Epithelial cell of proximal tubule (primary cell): ENCODE results near the gene PCF11. TPM values are rescaled to one million over a fixed set of nuclear protein-coding genes. Genes with fewer than 3 reads are reported as not detected.

Experiments used
- DNase-seq: peaks from one replicate; pipeline ENCODE4 v3.0.0-alpha.2; 2011; ENCODE audit warnings: low read depth
- H3K4me3 ChIP-seq: 2 replicates; pipeline ENCODE4 v1.5.1; 2011; ENCODE audit warnings: low read depth, mild to moderate bottlenecking, low read length
- total RNA-seq: library from RNA; depleted of rRNA; stranded (reverse); fragments of >200 nt; gene quantifications from 2 replicates; pipeline ENCODE4 v1.2.3, GENCODE V29; 2015
- TF ChIP-seq, protein P1 (sequence below): conservative IDR thresholded peaks from 2 replicates; pipeline ENCODE4 v1.5.1; 2012; ENCODE audit warnings: low read depth, mild to moderate bottlenecking, low read length

The PCF11 gene
- total RNA-seq, 1 donor from 2014 or later: 34.2 TPM

DNA sequence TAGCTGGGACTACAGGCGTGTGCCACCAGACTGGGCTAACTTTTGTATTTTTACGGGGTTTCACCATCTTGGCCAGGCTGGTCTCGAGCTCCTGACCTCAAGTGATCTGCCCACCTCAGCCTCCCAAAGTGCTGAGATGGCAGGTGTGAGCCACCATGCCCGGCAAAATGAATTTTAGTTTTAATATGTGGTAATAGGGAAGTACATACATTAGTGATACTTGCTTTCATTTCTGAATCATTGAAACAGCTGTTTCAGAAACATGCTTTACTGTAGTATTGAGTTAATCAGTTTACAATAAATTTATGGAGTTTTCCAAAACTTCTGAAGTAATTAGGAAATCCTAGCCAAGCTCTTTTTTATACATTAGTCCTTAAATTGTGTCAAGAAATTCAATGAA is 15.6 kb downstream of the PCF11 start:
- no peak for DNase-seq
- H3K4me3 ChIP-seq: no peak overlapping the region
- TF ChIP-seq, protein P1, sequence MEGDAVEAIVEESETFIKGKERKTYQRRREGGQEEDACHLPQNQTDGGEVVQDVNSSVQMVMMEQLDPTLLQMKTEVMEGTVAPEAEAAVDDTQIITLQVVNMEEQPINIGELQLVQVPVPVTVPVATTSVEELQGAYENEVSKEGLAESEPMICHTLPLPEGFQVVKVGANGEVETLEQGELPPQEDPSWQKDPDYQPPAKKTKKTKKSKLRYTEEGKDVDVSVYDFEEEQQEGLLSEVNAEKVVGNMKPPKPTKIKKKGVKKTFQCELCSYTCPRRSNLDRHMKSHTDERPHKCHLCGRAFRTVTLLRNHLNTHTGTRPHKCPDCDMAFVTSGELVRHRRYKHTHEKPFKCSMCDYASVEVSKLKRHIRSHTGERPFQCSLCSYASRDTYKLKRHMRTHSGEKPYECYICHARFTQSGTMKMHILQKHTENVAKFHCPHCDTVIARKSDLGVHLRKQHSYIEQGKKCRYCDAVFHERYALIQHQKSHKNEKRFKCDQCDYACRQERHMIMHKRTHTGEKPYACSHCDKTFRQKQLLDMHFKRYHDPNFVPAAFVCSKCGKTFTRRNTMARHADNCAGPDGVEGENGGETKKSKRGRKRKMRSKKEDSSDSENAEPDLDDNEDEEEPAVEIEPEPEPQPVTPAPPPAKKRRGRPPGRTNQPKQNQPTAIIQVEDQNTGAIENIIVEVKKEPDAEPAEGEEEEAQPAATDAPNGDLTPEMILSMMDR: no peak

GRCh38 chr11:83174008-83174407 is 17.1 kb downstream of the PCF11 start:
- DNase-seq: no peak
- TF ChIP-seq, protein P1: no peak

DNA sequence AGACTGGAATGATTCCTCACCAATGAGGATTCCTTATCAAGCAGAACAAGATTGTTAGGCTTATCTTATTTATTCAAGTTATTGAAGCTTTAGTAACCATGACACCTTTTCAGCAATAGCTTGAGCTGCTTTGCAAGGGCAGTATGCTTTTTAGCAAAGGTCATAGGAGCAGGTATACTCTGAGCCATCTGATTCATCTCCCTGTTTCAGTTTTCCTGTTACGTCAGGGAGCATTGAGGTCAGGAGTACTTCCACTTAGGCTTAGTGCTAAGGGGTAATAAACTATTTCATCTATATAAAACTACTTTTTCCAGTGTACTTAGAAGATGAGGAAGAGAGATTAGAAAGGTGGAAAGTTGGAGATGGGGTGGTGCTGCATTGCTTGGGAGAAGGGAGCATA is 18.9 kb downstream of the PCF11 start:
- TF ChIP-seq, protein P1: no peak
- DNase-seq: no peak
- H3K4me3 ChIP-seq: no peak overlapping the region

More at GRCh38 chr11:83174008-83174407, 17.1 kb downstream of the PCF11 start:
- H3K4me3 ChIP-seq: no peak overlapping the region

DNA sequence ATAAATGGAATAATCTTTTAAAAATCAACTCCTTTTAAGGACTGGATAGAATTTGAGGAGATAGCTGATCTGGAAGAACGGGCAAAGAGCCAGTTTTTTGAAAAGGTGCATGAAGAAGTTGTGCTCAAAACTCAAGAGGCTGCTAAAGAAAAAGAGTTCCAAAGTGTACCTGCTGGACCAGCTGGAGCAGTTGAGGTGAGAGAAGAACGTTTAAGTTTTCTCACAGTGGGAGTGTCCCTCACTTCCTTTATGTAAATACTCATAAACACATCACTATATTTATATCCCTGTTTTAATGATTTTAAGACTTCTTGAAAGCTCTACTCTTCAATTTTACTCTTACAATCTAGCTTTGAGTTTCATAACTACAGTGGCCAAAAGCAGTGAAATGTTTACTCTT is 24.9 kb downstream of the PCF11 start:
- TF ChIP-seq, protein P1: no peak
- no peak overlapping the region for H3K4me3 ChIP-seq
- DNase-seq: no peak

- TF ChIP-seq, protein P1: no peak
- H3K4me3 ChIP-seq: no peak overlapping the region
- no peak for DNase-seq
These were observed 28.8 kb downstream of the PCF11 start for GRCh38 chr11:83185767-83186166.

DNA sequence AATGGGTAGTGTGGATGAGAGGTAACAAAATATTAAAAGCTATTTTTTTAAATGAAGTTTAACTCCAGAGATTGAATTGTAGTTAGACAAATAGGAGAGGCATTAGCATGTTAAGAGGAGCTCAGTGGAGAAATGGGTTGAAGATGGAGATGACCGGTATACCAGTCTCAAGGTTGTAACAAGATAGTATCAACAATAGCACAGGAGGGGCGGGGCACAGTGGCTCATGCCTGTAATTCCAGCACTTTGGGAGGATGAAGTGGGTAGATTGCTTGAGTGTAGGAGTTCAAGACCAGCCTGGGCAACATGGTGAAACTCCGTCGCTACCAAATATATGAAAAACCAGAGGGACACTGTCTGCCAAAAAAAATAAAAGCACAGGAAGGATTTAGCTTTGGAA is 30.5 kb downstream of the PCF11 start:
- TF ChIP-seq, protein P1: no peak
- DNase-seq: no peak
- no peak overlapping the region for H3K4me3 ChIP-seq

GRCh38 chr11:83191491-83191890 is 34.6 kb downstream of the PCF11 start:
- TF ChIP-seq, protein P1: no peak
- no peak for DNase-seq
- no peak overlapping the region for H3K4me3 ChIP-seq
